ENCODE data around the gene STAT4. TPM values are rescaled to one million over a fixed set of nuclear protein-coding genes. Genes with fewer than 3 reads are reported as not detected.
A peak's percentile ranks its signal among the peaks of the same experiment; 100 is the strongest.

Gene STAT4
- polyA plus RNA-seq (2013, experiment 1 of 2; ENCODE audit: insufficient read length): 11.8 TPM
- 12.2 TPM for polyA plus RNA-seq (2013, experiment 2 of 2; ENCODE audit: insufficient read length)

- DNase-seq: peak; percentile 56
Measured at GRCh38 chr2:191150600-191151330, at the start of gene STAT4. TSS of gene STAT4 (minus strand) at chr2:191150994. CDS start at chr2:191148203, 2,791 bp downstream.

- no peak for DNase-seq
Measured at GRCh38 chr2:191199929-191200512, 49.2 kb upstream of the STAT4 start.

- DNase-seq: no peak
Measured at GRCh38 chr2:191198271-191198670, 47.5 kb upstream of the STAT4 start.

GRCh38 chr2:191197096-191197495 is 46.3 kb upstream of the STAT4 start:
- peak; percentile 55 for DNase-seq

GRCh38 chr2:191195021-191195420 is 44.2 kb upstream of the STAT4 start:
- no peak for DNase-seq

GRCh38 chr2:191190861-191191552 is 40.2 kb upstream of the STAT4 start:
- no peak for DNase-seq

- DNase-seq: no peak
Measured at GRCh38 chr2:191190435-191190834, 39.6 kb upstream of the STAT4 start.

GRCh38 chr2:191189112-191189635 is 38.4 kb upstream of the STAT4 start:
- DNase-seq: no peak

- DNase-seq: no peak
Measured at GRCh38 chr2:191188550-191189093, 37.8 kb upstream of the STAT4 start.

- DNase-seq: no peak
Measured at GRCh38 chr2:191187105-191187829, 36.5 kb upstream of the STAT4 start.

- DNase-seq: no peak
Measured at GRCh38 chr2:191184457-191184856, 33.7 kb upstream of the STAT4 start.

- no peak for DNase-seq
Measured at GRCh38 chr2:191183516-191183915, 32.7 kb upstream of the STAT4 start.

GRCh38 chr2:191183081-191183480 is 32.3 kb upstream of the STAT4 start:
- DNase-seq: no peak

GRCh38 chr2:191180713-191181112 is 29.9 kb upstream of the STAT4 start:
- DNase-seq: no peak

- no peak for DNase-seq
Measured at GRCh38 chr2:191180276-191180675, 29.5 kb upstream of the STAT4 start.

GRCh38 chr2:191178806-191179514 is 28.2 kb upstream of the STAT4 start:
- no peak for DNase-seq

- no peak for DNase-seq
Measured at GRCh38 chr2:191177751-191178736, 27.2 kb upstream of the STAT4 start.

GRCh38 chr2:191176801-191177438 is 26.1 kb upstream of the STAT4 start:
- no peak for DNase-seq

- DNase-seq: no peak
Measured at GRCh38 chr2:191176305-191176704, 25.5 kb upstream of the STAT4 start.

- DNase-seq: no peak
Measured at GRCh38 chr2:191174442-191174841, 23.6 kb upstream of the STAT4 start.
